IMR-90 (cell line): ENCODE results near the gene ZNF318. TPM values are rescaled to one million over a fixed set of nuclear protein-coding genes. Genes with fewer than 3 reads are reported as not detected.

Experiments used
- ATAC-seq: fragments of 200-7000 bp; cut with Tn5 transposase; 2 replicates; pipeline ENCODE4 v1.9.1; 2020; ENCODE audit warnings: low read depth, mild to moderate bottlenecking, moderate library complexity
- BruUV-seq: library from RNA; stranded (reverse); fragments of 400-500 nt; replicated peaks from 2 replicates; lab custom pipeline; 2021; lab: Mats Ljungman, UMichigan
- CTCF ChIA-PET: fragments of 300-600 bp; formaldehyde crosslinking; extraction: SDS; loops from one replicate; lab custom pipeline; 2021; ENCODE audit warnings: antibody characterized with exemption; lab: Yijun Ruan, JAX
- POLR2A ChIA-PET: fragments of 300-600 bp; sonication (Branson Sonifier 250); formaldehyde crosslinking; loops from one replicate; lab custom pipeline; 2022; ENCODE audit warnings: antibody characterized with exemption; ENCODE audit not compliant: unreplicated experiment; lab: Charles Lee
- DNase-seq: peaks from one replicate; pipeline ENCODE4 v3.0.0; 2013
- H2AFZ ChIP-seq: replicated peaks from 2 replicates; pipeline ENCODE3; 2013; ENCODE audit warnings: low read length, mild to moderate bottlenecking; ENCODE audit not compliant: poor library complexity
- H2AK5ac ChIP-seq: 2 replicates; pipeline ENCODE4 v1.6.1; 2013; ENCODE audit warnings: low read depth, low read length, inconsistent platforms
- H2AK9ac ChIP-seq: replicated peaks from 2 replicates; pipeline ENCODE3; 2013; ENCODE audit warnings: mild to moderate bottlenecking, low read depth, low read length, moderate library complexity; ENCODE audit not compliant: poor library complexity
- H2BK120ac ChIP-seq: 2 replicates; pipeline ENCODE4 v1.6.1; 2013; ENCODE audit warnings: low read depth, low read length, inconsistent platforms
- H2BK15ac ChIP-seq: 3 replicates; pipeline ENCODE4 v1.6.1; 2013; ENCODE audit warnings: low read depth, low read length, inconsistent platforms
- H2BK20ac ChIP-seq: 2 replicates; pipeline ENCODE4 v1.6.1; 2013; ENCODE audit warnings: low read depth, mild to moderate bottlenecking, inconsistent platforms, low read length, moderate library complexity
- H2BK5ac ChIP-seq: 2 replicates; pipeline ENCODE4 v1.6.1; 2013; ENCODE audit warnings: mild to moderate bottlenecking, low read depth, low read length, inconsistent platforms; ENCODE audit not compliant: poor library complexity, severe bottlenecking
- H3K14ac ChIP-seq: replicated peaks from 2 replicates; pipeline ENCODE4 v1.6.1; 2013; ENCODE audit warnings: low read depth, low read length, inconsistent platforms
- H3K18ac ChIP-seq: 2 replicates; pipeline ENCODE4 v1.6.1; 2013; ENCODE audit warnings: low read depth, low read length, control low read depth
- H3K23ac ChIP-seq: 2 replicates; pipeline ENCODE4 v1.6.1; 2013; ENCODE audit warnings: low read depth, low read length, inconsistent platforms
- H3K27ac ChIP-seq: 2 replicates; pipeline ENCODE4 v1.5.1; 2013; ENCODE audit warnings: mild to moderate bottlenecking, control low read depth, low read length; ENCODE audit not compliant: insufficient read depth
- H3K27me3 ChIP-seq: 2 replicates; pipeline ENCODE4 v1.6.1; 2013; ENCODE audit warnings: low read length; ENCODE audit not compliant: control insufficient read depth, insufficient read depth
- H3K36me3 ChIP-seq: 2 replicates; pipeline ENCODE4 v1.6.1; 2013; ENCODE audit warnings: low read length, mixed read lengths; ENCODE audit not compliant: control insufficient read depth, insufficient read depth
- H3K4ac ChIP-seq: 2 replicates; pipeline ENCODE4 v1.6.1; 2013; ENCODE audit warnings: low read depth, low read length, inconsistent platforms
- H3K4me1 ChIP-seq: 2 replicates; pipeline ENCODE4 v1.6.1; 2013; ENCODE audit warnings: low read length, mixed read lengths; ENCODE audit not compliant: control insufficient read depth, insufficient read depth
- H3K4me2 ChIP-seq: 2 replicates; pipeline ENCODE4 v1.6.1; 2013; ENCODE audit warnings: low read depth, mild to moderate bottlenecking, control low read depth, low read length, moderate library complexity
- H3K4me3 ChIP-seq: 2 replicates; pipeline ENCODE4 v1.5.1; 2013; ENCODE audit warnings: low read depth, mild to moderate bottlenecking, control low read depth, low read length, moderate library complexity; ENCODE audit not compliant: insufficient read depth
- H3K56ac ChIP-seq: 2 replicates; pipeline ENCODE4 v1.6.1; 2013; ENCODE audit warnings: low read length, inconsistent platforms; ENCODE audit not compliant: insufficient read depth; ENCODE audit errors: extremely low read depth
- H3K79me1 ChIP-seq, 2 experiments: 2 replicates each; pipeline ENCODE4 v1.6.1; 2013; ENCODE audit warnings: low read length in 2 of 2, inconsistent platforms in 1 of 2, low read depth in 1 of 2
- H3K9ac ChIP-seq: 2 replicates; pipeline ENCODE4 v1.6.1; 2013; ENCODE audit warnings: low read depth, low read length, control low read depth
- H3K9me1 ChIP-seq: 2 replicates; pipeline ENCODE4 v1.6.1; 2013; ENCODE audit warnings: low read length, inconsistent platforms; ENCODE audit not compliant: insufficient read depth
- H3K9me3 ChIP-seq: 2 replicates; pipeline ENCODE4 v1.6.1; 2013; ENCODE audit warnings: low read length; ENCODE audit not compliant: control insufficient read depth, insufficient read depth
- H4K20me1 ChIP-seq: 2 replicates; pipeline ENCODE4 v1.6.1; 2013; ENCODE audit warnings: low read length, inconsistent platforms; ENCODE audit not compliant: insufficient read depth
- H4K5ac ChIP-seq: 2 replicates; pipeline ENCODE4 v1.6.1; 2013; ENCODE audit warnings: mild to moderate bottlenecking, low read depth, low read length, control low read depth
- H4K8ac ChIP-seq, 2 experiments: 2 replicates each; pipeline ENCODE4 v1.6.1; 2013; ENCODE audit warnings: low read depth in 2 of 2, low read length in 2 of 2, control low read depth in 1 of 2, inconsistent platforms in 1 of 2
- H4K91ac ChIP-seq: 2 replicates; pipeline ENCODE4 v1.6.1; 2013; ENCODE audit warnings: low read depth, low read length, inconsistent platforms; ENCODE audit not compliant: insufficient read depth
- MXI1 ChIP-seq: IDR thresholded peaks from 2 replicates; pipeline ENCODE4 v1.6.1; 2012; ENCODE audit warnings: low read depth, mild to moderate bottlenecking, low read length, moderate library complexity, borderline replicate concordance
- NFE2L2 ChIP-seq: fragments of 150-350 bp; IDR thresholded peaks from 2 replicates; pipeline ENCODE4 v1.6.1; 2016; ENCODE audit warnings: low read depth, mild to moderate bottlenecking, low read length
- POLR2A ChIP-seq: IDR thresholded peaks from 2 replicates; pipeline ENCODE4 v1.6.1; 2012; ENCODE audit warnings: mild to moderate bottlenecking, low read depth, low read length
- WGBS, 2 experiments: methylation state at CpG; one replicate each; pipeline versions ENCODE4 v1.1.5 to v1.1.7; 2013; ENCODE audit warnings: missing lambda C conversion rate in 2 of 2; ENCODE audit not compliant: insufficient read length in 1 of 2; ENCODE audit errors: extremely low coverage in 2 of 2; 5-methylcytosine and 5-hydroxymethylcytosine counted together
- dilution Hi-C: fragments of 300-500 bp; cut with HindIII; formaldehyde crosslinking; loops from one replicate; pipeline ENCODE4 v1.14.3; 2018; ENCODE audit warnings: low sequenced_read_pairs; ENCODE audit not compliant: unreplicated experiment
- in situ Hi-C: fragments of 300-500 bp; cut with MboI; formaldehyde crosslinking; loops from 3 replicates; pipeline ENCODE4 v1.14.3; 2019; ENCODE audit warnings: low sequenced_read_pairs, inconsistent platforms, mixed read lengths
- intact Hi-C: fragments of 100-400 bp; cut with micrococcal nuclease; formaldehyde crosslinking; loops from 2 replicates; pipeline ENCODE4 v1.10.0; 2022
- polyA plus RNA-seq, 3 experiments: library from polyadenylated mRNA; depleted of rRNA; stranded (reverse); fragments of >200 nt; gene quantifications; 2 replicates each; pipeline ENCODE4 v1.2.3, GENCODE V29; 2012; ENCODE audit warnings: low replicate concordance in 1 of 3
- total RNA-seq: library from RNA; depleted of rRNA; stranded (reverse); fragments of >200 nt; gene quantifications from 2 replicates; pipeline ENCODE4 v1.2.3, GENCODE V29; 2012

The ZNF318 gene
- total and polyA plus RNA-seq, 2 of the 4 experiments (the other 2 are of a cell fraction) = 5.7 to 6.6 TPM

GRCh38 chr6:43308990-43309477, 60.4 kb downstream of the ZNF318 start:
- no peak overlapping the region for H4K5ac ChIP-seq
- no peak overlapping the region for H3K27ac ChIP-seq
- no peak overlapping the region for H4K91ac ChIP-seq
- H3K4me1 ChIP-seq = no peaks in the 10 kb centered on the region; the same call in 1 of the 2 replicates
- no CpG with 5 or more reads among the region's 9 CpGs for WGBS, 2 experiments
- no peaks in the 10 kb centered on the region for H3K9me1 ChIP-seq
- H3K9ac ChIP-seq = no peak overlapping the region
- no peak overlapping the region for H2BK120ac ChIP-seq
- intact Hi-C loops (no loop called here), in situ Hi-C loops (no loop called here), dilution Hi-C loops (no loop called here)
- ChIA-PET CTCF (interaction anchor here (1.0 kb wide), 1 partner anchor 52 kb away, joined by 3 read pairs; no protein-coding TSS in a partner anchor), POLR2A (no interaction called here)
- DNase-seq (no peak), ATAC-seq (no peak)
- peak overlapping the region; percentile 68 for H3K4me2 ChIP-seq
- no peak overlapping the region for H3K4me3 ChIP-seq
- no peak overlapping the region for H3K18ac ChIP-seq
- H3K4ac ChIP-seq = no peak overlapping the region
- H3K23ac ChIP-seq = peak overlapping the region; percentile 76; the same call in 1 of the 2 replicates
- no peak overlapping the region for H2BK20ac ChIP-seq
- H2AFZ ChIP-seq = peak overlapping the region; percentile 82
- no peaks in the 10 kb centered on the region for H3K79me1 ChIP-seq
- H2AK9ac ChIP-seq = no peak overlapping the region
- BruUV-seq = no TSS peak
- H4K8ac ChIP-seq = no peak overlapping the region
- no peaks in the 10 kb centered on the region for H3K36me3 ChIP-seq
- H3K27me3 ChIP-seq = peaks cover 46% of the 10 kb centered on the region
- H2BK5ac ChIP-seq = no peak overlapping the region
- no peak overlapping the region for H3K56ac ChIP-seq
- no peaks in the 10 kb centered on the region for H3K9me3 ChIP-seq
- no peaks in the 10 kb centered on the region; the same call in 1 of the 2 replicates for H4K20me1 ChIP-seq
- no peak overlapping the region for H2AK5ac ChIP-seq
- H2BK15ac ChIP-seq = no peak overlapping the region
- no peak for TF ChIP-seq NFE2L2
- TF ChIP-seq POLR2A = no peak
- TF ChIP-seq MXI1 = no peak
- no peak overlapping the region for H3K14ac ChIP-seq
